ENCODE data around the gene ZFAND3. TPM values are rescaled to one million over a fixed set of nuclear protein-coding genes. Genes with fewer than 3 reads are reported as not detected.

The ZFAND3 gene
- total and polyA plus RNA-seq, 2 experiments from 2014 or later = 36.5 to 50.0 TPM

DNA sequence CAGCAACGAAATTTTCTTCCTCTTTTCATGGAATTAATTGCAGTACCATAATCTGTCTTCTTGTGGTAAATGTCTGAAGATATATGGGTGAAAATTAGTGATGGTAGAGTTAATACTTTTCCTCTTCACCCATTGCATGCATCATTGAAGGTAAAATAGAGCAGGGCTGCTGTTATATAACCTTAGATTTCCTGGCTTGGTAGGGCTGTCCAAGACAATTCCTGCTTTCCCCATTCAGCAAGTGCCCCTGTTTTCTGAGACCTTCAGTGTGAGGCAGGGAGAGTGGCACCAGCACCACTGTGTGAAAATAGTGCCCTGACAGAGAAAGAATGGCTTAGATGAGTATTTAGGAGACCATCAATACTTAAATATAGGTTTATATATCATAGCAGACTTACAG is 202.0 kb downstream of the ZFAND3 start:
- TF ChIP-seq, protein P1, sequence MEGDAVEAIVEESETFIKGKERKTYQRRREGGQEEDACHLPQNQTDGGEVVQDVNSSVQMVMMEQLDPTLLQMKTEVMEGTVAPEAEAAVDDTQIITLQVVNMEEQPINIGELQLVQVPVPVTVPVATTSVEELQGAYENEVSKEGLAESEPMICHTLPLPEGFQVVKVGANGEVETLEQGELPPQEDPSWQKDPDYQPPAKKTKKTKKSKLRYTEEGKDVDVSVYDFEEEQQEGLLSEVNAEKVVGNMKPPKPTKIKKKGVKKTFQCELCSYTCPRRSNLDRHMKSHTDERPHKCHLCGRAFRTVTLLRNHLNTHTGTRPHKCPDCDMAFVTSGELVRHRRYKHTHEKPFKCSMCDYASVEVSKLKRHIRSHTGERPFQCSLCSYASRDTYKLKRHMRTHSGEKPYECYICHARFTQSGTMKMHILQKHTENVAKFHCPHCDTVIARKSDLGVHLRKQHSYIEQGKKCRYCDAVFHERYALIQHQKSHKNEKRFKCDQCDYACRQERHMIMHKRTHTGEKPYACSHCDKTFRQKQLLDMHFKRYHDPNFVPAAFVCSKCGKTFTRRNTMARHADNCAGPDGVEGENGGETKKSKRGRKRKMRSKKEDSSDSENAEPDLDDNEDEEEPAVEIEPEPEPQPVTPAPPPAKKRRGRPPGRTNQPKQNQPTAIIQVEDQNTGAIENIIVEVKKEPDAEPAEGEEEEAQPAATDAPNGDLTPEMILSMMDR (IDR thresholded peaks at IDR 0.05; ENCODE audit: poor library complexity) = no peak
- TF ChIP-seq EZH2 (IDR thresholded peaks at IDR 0.05; ENCODE audit: borderline replicate concordance) = no peak
- no peak for TF ChIP-seq EZH2phosphoT487 (IDR thresholded peaks at IDR 0.05; ENCODE audit: low read depth, severe bottlenecking, unreplicated experiment)
- H4K20me1 ChIP-seq (ENCODE audit: insufficient read depth, poor library complexity, severe bottlenecking) = peaks cover 78% of the 10 kb centered on the region
- no peak overlapping the region for H3K27ac ChIP-seq

GRCh38 chr6:38022688-38023087 is 203.2 kb downstream of the ZFAND3 start:
- no peaks in the 10 kb centered on the region for H3K27me3 ChIP-seq
- no peak overlapping the region for H2AFZ ChIP-seq
- H3K9me3 ChIP-seq (ENCODE audit: low read depth) = no peaks in the 10 kb centered on the region
- H3K4me3 ChIP-seq = no peak overlapping the region
- WGBS (ENCODE audit: low lambda C conversion rate, missing lambda C conversion rate) = 72% methylated on average over 1 of the region's 1 CpG
- H3K4me2 ChIP-seq = no peak overlapping the region
- no peak overlapping the region for H3K27ac ChIP-seq
- no peaks in the 10 kb centered on the region for H3K36me3 ChIP-seq (replicated peaks; ENCODE audit: insufficient read depth, low read depth)
- H4K20me1 ChIP-seq (ENCODE audit: insufficient read depth, poor library complexity, severe bottlenecking) = peaks cover 76% of the 10 kb centered on the region
- no peaks in the 10 kb centered on the region for H3K9me2 ChIP-seq (replicated peaks; ENCODE audit: insufficient read depth)
- TF ChIP-seq EZH2 (IDR thresholded peaks at IDR 0.05; ENCODE audit: borderline replicate concordance) (no peak), EZH2phosphoT487 (IDR thresholded peaks at IDR 0.05; ENCODE audit: low read depth, severe bottlenecking, unreplicated experiment) (no peak)
- TF ChIP-seq, protein P1 (IDR thresholded peaks at IDR 0.05; ENCODE audit: poor library complexity) = no peak
- peaks cover 97% of the 10 kb centered on the region for H3K79me2 ChIP-seq
- DNase-seq (ENCODE audit: low spot score) = no peak
- H3K4me1 ChIP-seq (ENCODE audit: insufficient read depth) = no peaks in the 10 kb centered on the region

More for the DNA sequence above, 202.0 kb downstream of the ZFAND3 start:
- Histone ChIP-seq H3K27me3 (no peaks in the 10 kb centered on the region), H3K4me2 (no peak overlapping the region), H3K79me2 (peaks cover 97% of the 10 kb centered on the region), H3K9me3 (ENCODE audit: low read depth) (no peaks in the 10 kb centered on the region), H3K4me1 (ENCODE audit: insufficient read depth) (no peaks in the 10 kb centered on the region), H3K9me2 (replicated peaks; ENCODE audit: insufficient read depth) (no peaks in the 10 kb centered on the region), H3K4me3 (no peak overlapping the region), H3K36me3 (replicated peaks; ENCODE audit: insufficient read depth, low read depth) (no peaks in the 10 kb centered on the region), H2AFZ (no peak overlapping the region)
- no peak for DNase-seq (ENCODE audit: low spot score)
- 83% methylated on average over 1 of the region's 1 CpG for WGBS (ENCODE audit: low lambda C conversion rate, missing lambda C conversion rate)

DNA sequence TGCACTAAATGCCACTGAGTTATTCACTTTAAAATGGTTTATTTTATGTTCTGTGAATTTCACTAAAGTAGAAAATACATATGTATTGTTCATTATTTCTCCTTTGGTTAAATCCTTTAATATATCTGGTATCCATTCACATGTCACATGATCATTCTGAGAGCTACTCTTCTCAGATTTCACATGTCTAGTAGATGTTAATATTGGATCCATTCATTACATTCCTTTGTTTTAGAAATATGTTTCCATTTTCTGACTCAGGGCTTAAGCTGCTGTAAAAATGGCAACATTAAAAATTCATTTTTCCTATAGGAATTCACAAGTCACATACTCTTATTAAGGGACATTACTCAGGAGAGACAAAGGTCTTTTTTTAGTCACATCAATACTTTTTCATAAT is 205.4 kb downstream of the ZFAND3 start:
- no peak overlapping the region for H2AFZ ChIP-seq
- no peaks in the 10 kb centered on the region for H3K36me3 ChIP-seq (replicated peaks; ENCODE audit: insufficient read depth, low read depth)
- no peaks in the 10 kb centered on the region for H3K9me2 ChIP-seq (replicated peaks; ENCODE audit: insufficient read depth)
- H3K27me3 ChIP-seq = no peaks in the 10 kb centered on the region
- no peaks in the 10 kb centered on the region for H3K4me1 ChIP-seq (ENCODE audit: insufficient read depth)
- peaks cover 79% of the 10 kb centered on the region for H4K20me1 ChIP-seq (ENCODE audit: insufficient read depth, poor library complexity, severe bottlenecking)
- no peak for TF ChIP-seq EZH2phosphoT487 (IDR thresholded peaks at IDR 0.05; ENCODE audit: low read depth, severe bottlenecking, unreplicated experiment)
- TF ChIP-seq, protein P1 (IDR thresholded peaks at IDR 0.05; ENCODE audit: poor library complexity) = no peak
- no peak for TF ChIP-seq EZH2 (IDR thresholded peaks at IDR 0.05; ENCODE audit: borderline replicate concordance)
- H3K9me3 ChIP-seq (ENCODE audit: low read depth) = no peaks in the 10 kb centered on the region
- H3K79me2 ChIP-seq = peaks cover 97% of the 10 kb centered on the region
- no peak overlapping the region for H3K4me3 ChIP-seq
- H3K27ac ChIP-seq = no peak overlapping the region
- DNase-seq (ENCODE audit: low spot score) = no peak
- no peak overlapping the region for H3K4me2 ChIP-seq

- Histone ChIP-seq H3K36me3 (replicated peaks; ENCODE audit: insufficient read depth, low read depth) (no peaks in the 10 kb centered on the region), H3K27ac (no peak overlapping the region), H3K9me3 (ENCODE audit: low read depth) (no peaks in the 10 kb centered on the region), H4K20me1 (ENCODE audit: insufficient read depth, poor library complexity, severe bottlenecking) (peaks cover 76% of the 10 kb centered on the region), H3K79me2 (peaks cover 97% of the 10 kb centered on the region), H3K4me1 (ENCODE audit: insufficient read depth) (no peaks in the 10 kb centered on the region), H3K9me2 (replicated peaks; ENCODE audit: insufficient read depth) (no peaks in the 10 kb centered on the region), H2AFZ (no peak overlapping the region), H3K27me3 (no peaks in the 10 kb centered on the region), H3K4me3 (no peak overlapping the region), H3K4me2 (no peak overlapping the region)
- DNase-seq (ENCODE audit: low spot score) = no peak
- TF ChIP-seq, protein P1 (IDR thresholded peaks at IDR 0.05; ENCODE audit: poor library complexity) = no peak
- TF ChIP-seq EZH2phosphoT487 (IDR thresholded peaks at IDR 0.05; ENCODE audit: low read depth, severe bottlenecking, unreplicated experiment) (no peak), EZH2 (IDR thresholded peaks at IDR 0.05; ENCODE audit: borderline replicate concordance) (no peak)
Measured at GRCh38 chr6:38025451-38025850, 205.9 kb downstream of the ZFAND3 start.

Measured in hepatocyte (in vitro differentiated cells).